Activated CD8-positive, alpha-beta memory T cell treated with anti-CD3 and anti-CD28 coated beads for 4 hours (primary cell): ENCODE measurements around the gene GRK4.
"Not testable (repeated sequence)": the region's sequence is repeated elsewhere in the genome, so short reads cannot be mapped to it uniquely, and the experiment has no call there.

ENCODE experiments used
- DNase-seq, 2 donors: peaks; one replicate each; pipeline ENCODE4 v3.0.0-alpha.2; 2020; ENCODE audit warnings: low read depth in 2 of 2

The GRK4 gene

GRCh38 chr4:2930758-2931511 lies 32.4 kb upstream of the GRK4 start:
- no peak for DNase-seq

GRCh38 chr4:2931512-2932301 lies 31.7 kb upstream of the GRK4 start:
- DNase-seq, result no peak

GRCh38 chr4:2932321-2932950 lies 30.9 kb upstream of the GRK4 start:
- DNase-seq, result no peak

- no peak for DNase-seq
These were observed 30.3 kb upstream of the GRK4 start for GRCh38 chr4:2932951-2933565.

DNA sequence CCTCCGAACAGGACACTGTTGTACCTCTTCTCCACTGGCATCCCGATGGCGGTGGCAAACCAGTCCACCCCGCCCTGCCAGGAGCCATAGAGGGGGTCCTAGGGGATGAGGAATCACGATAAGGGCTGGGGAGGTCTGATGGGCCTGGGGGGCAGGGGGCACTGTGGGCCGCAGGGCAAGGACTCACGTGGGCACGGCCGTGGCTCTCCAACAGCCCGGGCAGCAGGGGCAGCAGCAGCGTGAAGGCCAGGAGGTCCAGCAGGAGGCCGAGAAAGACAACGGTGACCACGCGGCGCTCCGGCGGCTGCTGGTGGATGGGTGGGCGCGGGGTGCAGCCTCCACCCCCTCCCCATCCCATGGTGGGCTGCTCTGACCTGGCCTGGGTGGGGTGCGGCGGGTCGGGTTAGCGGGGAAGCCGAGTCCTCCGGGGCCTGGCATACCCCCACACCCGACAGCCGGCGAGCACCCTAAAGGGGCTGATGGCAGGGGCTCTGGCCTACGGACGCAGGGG lies 29.8 kb upstream of the GRK4 start:
- no peak for DNase-seq

- DNase-seq, result no peak
These were observed 29.1 kb upstream of the GRK4 start for GRCh38 chr4:2934077-2934812.

GRCh38 chr4:2934813-2935761 lies 28.3 kb upstream of the GRK4 start:
- DNase-seq, result peak; percentile 88 to 95

DNA sequence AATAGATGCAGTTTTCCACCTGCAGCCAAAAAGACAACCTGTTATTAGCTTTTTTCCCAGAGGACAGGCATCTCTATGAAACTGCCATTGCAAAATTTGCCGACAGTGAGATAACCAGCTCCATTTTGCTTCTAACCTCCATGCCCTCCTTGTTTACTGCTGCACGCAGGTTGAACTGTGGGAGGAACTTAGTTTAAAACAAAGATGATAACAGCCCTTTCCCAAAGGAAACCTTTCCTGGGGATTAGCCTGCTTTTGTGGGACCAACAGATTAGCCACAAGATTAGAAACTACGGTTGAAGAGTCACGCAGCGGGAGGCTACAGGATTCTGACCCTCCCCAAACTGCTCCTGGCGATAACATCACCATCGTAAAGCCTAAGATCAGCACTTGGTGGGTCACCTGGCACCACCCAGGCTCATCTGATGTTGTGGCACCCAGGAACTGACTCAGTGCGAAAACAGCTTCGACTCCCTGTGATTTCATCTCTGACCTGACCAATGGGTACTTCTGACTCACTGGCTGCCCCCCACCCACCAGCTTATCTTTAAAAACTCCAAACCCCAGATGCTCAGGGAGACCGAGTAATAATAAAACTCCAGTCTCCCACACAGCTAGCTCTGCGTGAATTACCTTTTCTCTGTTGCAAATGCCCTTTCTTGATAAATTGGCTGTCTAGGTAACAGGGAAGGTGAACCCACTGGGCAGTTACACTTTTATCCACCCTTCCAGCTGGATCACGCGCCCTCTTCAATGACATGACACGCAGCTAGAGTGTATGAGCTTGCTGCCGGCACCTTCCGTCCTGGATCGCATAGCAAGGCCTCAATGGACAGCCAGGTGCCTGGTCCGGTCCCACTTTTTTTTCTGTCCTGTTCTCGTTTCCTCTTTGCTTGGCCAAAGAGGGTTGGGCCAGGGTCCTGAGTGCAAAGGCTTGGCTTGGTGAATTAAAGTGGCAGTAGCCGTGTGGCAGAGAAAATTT lies 27.3 kb upstream of the GRK4 start:
- peak in 1 of 2 donors; percentile 57 for DNase-seq

DNA sequence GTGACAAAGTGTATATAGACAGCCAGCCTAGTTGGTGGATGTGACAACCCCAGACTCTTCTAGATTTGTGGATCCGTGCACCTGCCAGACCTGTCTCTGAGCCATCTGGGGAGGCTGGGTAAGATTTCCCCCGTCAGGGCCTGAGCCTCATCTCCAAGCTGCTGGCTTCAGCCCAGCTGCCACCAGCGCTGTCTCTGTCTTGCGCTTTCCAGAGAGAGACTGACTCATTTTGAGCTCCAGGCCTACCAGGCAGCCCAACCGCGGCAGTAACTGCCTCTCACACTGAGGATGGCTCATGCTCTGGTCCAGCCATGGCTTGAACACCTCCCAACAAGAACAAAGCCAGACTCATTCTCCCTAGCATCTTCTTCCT lies 26.6 kb upstream of the GRK4 start:
- DNase-seq, result no peak

DNA sequence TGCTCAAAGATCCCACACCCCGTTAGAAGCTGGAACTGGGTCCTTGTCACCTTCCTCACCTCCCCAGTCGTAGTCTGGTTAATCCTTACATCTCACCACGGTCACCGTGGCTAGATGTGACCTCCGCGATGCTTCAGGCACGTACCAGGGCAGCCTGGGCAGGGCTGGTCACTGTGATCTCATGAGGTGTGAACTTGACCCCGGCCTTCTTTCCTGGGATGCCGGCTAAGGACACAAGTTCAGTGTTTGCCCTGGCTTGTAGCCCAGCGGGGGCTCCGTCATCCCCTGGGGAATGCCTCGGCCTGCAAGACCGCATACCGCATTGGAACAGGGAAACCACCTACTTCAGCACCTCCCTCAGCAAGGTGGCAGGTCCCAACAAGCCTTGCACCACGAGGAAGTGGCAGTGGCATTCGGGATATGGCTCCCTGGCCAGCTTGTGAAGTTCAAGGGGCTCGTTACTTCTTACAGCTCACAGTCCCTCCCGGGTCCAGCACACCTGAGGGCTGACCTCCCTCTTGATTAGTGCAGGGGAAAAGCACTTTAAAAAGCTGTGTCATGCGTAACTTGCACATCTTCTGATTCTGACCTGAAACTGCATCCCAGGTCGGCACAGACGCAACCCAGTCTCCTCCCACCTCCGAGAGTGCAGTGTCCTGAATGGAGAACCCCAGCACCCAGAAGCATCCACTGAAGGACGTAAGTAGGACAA lies 26.1 kb upstream of the GRK4 start:
- no peak for DNase-seq

- DNase-seq, result no peak
These were observed 25.4 kb upstream of the GRK4 start for GRCh38 chr4:2937986-2938385.

DNA sequence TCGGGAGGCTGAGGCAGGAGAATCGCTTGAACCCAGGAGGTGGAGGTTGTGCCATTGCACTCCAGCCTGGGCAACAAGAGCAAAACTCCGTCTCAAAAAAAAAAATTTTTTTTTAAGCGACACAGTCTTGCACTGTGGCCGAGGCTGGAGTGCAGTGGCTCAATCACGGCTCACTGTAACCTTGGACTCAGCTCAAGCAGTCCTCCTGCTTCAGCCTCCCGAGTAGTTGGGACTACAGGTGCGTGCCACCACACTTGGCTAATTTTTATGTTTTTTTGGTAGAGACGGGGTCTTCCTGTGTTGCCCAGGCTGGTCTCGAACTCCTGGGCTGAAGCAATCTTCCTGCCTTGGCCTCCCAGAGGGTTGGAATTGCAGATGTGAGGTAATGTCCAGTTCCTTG lies 25.0 kb upstream of the GRK4 start:
- DNase-seq, result not testable (repeated sequence)

- DNase-seq, result no peak
These were observed 24.5 kb upstream of the GRK4 start for GRCh38 chr4:2938906-2939305.

GRCh38 chr4:2939383-2940243 lies 23.8 kb upstream of the GRK4 start:
- DNase-seq, result no peak

GRCh38 chr4:2940267-2941137 lies 22.9 kb upstream of the GRK4 start:
- DNase-seq, result no peak
